ENCODE data around the gene YES1. TPM values are rescaled to one million over a fixed set of nuclear protein-coding genes. Genes with fewer than 3 reads are reported as not detected.
"Not testable (repeated sequence)": the region's sequence is repeated elsewhere in the genome, so short reads cannot be mapped to it uniquely, and the experiment has no call there.

The YES1 gene
- polyA plus RNA-seq, 4 donors, result 57.8 to 85.7 (median 68.2) TPM

- no peak for DNase-seq (ENCODE audit: low read depth in 4 of 4, low spot score in 3 of 4)
Observed at GRCh38 chr18:825891-826585, 14.0 kb upstream of the YES1 start.

GRCh38 chr18:824179-824578 is 12.1 kb upstream of the YES1 start:
- DNase-seq (ENCODE audit: low read depth in 4 of 4, low spot score in 3 of 4), result no peak

DNA sequence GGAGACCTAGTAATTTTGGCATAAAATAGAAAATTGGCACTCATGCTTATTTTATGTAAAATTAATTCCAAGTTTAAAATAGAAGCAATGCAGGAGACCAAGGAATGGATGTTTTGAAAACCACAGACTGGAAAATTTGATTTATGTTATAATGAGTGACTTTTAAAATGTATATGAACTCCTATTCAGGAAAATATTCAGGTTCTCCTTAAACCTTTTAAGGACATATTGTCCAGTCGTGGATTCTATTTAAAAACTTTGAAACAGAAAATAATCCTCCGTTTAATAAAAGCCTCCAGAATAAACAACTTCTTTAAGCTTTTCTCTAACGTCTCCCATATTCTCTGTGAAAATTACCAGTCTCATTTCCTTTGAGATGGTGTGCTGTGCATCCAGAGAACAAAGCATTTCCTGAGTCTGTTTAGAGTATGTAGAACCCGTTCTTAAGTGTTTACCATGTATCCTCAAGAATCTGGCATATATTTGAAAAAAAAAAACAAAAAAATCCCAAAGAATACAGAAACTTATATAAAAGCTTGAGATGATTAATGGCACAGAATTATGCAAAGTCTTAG is 8.6 kb upstream of the YES1 start:
- DNase-seq (ENCODE audit: low read depth in 4 of 4, low spot score in 3 of 4), result no peak

DNA sequence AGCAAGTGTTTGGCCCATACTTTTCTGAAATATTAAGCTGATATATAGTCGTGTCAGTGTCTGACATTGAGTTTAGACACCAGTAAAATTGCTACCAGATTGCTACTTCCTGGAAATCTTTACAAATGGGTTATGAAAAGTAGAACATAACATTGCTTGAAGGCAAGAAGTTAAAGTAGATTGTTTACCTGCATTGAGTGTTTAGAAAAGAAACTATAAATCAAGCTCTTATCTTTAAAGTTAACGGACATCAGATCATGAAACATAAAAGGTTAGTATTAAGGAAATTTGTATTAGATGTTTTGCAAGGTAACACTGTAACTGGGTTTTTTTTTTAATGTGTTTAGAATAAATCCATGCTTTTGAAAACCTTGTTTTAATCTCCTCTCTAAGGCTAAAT is 4.8 kb upstream of the YES1 start:
- no peak for DNase-seq (ENCODE audit: low read depth in 4 of 4, low spot score in 3 of 4)

DNA sequence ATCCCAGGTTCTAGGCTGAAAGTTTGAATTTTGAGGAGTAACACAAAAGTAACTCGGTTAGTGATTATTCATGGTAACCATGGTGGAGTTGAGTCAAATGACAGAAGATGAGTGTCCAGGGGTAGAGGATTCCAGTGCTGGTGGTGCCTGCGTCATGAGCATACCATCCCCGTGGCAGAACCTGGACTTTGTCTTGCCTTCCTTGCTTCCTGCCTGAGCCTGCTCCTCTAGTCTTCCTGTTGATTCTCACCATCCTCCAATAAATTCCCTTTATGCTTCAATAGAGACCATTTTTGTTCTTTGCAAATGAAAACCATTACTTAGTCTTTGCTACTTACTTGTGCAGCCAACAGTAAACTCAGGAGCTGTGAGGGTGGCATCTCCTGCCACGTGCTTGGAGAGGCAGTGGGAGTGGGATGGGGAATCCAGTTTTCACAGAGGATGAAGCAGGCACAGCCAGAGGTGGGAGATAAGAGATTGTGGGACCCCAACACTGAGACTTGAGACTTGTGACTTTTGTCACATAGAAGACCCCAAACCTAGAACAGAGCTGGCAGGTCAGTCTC is 4.1 kb upstream of the YES1 start:
- no peak for DNase-seq (ENCODE audit: low read depth in 4 of 4, low spot score in 3 of 4)

GRCh38 chr18:815353-815752 is 3.3 kb upstream of the YES1 start:
- DNase-seq (ENCODE audit: low read depth in 4 of 4, low spot score in 3 of 4), result no peak

- no peak for DNase-seq (ENCODE audit: low read depth in 4 of 4, low spot score in 3 of 4)
Observed at GRCh38 chr18:814300-815084, 2.5 kb upstream of the YES1 start.

DNA sequence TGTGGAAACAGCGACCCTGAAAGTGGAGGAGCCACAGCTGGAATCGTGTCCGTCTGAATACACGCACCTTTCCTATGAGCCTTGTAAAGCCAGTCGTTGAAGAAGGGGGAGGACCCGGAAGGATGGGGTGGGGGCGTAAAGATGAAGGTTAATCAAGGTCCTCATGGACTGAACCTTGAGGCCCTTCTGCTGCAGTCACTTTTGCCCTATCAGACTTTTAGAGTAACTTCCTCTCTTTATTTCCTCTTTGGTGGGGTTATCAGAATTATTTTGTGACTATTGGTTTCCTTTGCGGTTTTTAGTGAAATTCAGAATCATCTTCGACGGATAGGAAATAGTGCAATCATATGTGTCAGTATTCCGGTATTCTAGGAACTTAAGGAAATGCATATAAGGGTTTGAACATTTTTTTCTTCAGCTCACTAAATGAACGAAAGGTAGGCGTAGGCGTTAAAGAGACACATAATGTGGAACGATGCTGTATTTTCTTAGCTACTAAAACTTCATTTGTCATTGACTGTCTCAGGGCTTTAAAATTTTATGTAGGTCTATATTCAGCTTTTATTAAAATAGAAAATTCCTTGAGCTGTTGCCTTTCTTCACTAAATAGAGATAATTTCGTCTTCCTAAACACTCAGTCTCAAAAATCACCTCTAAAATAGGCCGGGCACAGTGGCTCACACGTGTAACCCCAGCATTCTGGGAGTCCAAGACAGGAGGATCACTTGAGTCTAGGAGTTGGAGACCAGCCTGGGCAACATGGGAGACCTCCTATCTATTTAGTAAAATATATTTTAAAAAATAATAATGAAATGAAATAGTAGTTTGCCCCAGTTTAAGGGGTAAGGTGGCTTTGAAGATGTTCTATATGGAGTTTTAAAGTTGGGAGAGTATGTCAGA is 1.4 kb upstream of the YES1 start:
- no peak for DNase-seq (ENCODE audit: low read depth in 4 of 4, low spot score in 3 of 4)

DNA sequence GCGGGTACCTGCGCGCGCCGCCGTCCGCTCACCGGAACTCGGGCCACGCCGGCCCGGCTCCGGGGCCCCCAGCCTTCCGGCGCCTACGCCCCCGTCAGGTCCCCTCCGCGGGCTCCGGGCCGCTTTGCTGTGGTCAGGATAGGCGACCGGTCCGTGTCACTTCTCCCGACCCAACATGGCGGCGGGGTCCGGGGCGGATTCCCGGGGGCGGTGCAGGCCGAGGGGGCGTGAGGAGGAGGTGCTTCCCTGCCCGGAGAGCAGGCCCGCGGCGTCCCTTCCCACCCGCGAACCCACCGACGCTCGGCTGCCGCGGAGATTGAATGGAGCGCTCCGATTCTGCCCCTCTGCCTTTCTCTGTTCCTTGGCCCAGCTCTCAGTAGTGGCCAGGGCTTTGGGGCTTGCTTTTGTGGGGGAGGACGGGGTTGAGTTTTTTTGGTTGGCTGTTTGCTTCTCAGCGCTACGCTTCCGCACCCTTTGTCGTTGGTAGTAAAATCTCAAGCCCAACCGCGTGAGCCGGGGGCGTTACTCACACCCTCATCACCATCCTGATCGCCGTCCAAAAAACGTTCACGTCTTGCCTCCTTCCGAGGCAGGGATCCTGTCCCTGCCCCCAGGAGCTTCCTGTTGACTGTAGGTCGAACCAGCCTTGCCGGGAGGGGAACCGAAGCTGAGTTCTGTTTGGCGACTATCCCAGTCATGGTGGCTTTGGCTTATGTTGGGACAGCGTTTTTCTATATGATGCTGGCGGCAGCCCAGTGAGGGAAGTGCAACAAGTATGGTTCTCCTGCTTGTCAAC is 532 bp upstream of the YES1 start:
- peak; percentile 68 to 72 (median 68) for DNase-seq (ENCODE audit: low read depth in 4 of 4, low spot score in 3 of 4)

- peak in 2 of 4 donors; percentile 17 to 36 for DNase-seq (ENCODE audit: low read depth in 4 of 4, low spot score in 3 of 4)
Observed at GRCh38 chr18:811182-811891, 705 bp downstream of the YES1 start.

DNA sequence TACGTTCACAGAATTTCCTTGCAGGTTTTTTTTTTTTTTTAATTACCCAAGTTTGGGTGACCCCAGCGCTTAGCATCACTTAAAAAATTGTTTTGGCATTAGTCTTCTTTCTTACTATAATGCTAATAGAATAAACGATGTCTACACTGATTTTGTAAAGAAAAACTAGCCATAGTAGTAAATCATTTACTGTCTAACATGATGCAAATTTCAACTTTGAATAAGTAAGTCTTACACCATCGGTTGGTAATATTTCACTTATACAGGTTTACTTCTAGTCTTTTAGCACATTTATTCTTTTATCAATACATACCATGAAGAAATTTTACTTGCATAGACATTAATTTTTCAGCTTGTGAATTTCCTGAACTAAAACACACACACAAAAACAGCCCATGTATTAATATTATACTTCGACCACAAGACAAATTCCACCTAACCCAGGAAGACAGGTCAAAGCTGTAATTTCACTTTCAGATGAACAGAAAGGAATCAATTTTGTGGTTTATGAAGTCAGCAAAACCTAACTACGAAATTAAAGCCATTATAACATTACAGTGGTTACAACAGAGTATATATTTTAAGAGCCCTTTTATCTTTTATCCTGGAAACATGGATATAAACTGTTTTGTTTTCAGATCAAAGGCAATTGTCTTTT is 1.9 kb downstream of the YES1 start:
- no peak for DNase-seq (ENCODE audit: low read depth in 4 of 4, low spot score in 3 of 4)

- DNase-seq (ENCODE audit: low read depth in 4 of 4, low spot score in 3 of 4), result not testable (repeated sequence)
Observed at GRCh38 chr18:809228-809627, 2.8 kb downstream of the YES1 start.

- DNase-seq (ENCODE audit: low read depth in 4 of 4, low spot score in 3 of 4), result no peak
Observed at GRCh38 chr18:808502-808901, 3.5 kb downstream of the YES1 start.

GRCh38 chr18:808086-808485 is 4.0 kb downstream of the YES1 start:
- DNase-seq (ENCODE audit: low read depth in 4 of 4, low spot score in 3 of 4), result no peak

- no peak for DNase-seq (ENCODE audit: low read depth in 4 of 4, low spot score in 3 of 4)
Observed at GRCh38 chr18:805755-806110, 6.3 kb downstream of the YES1 start.

GRCh38 chr18:805008-805754 is 6.9 kb downstream of the YES1 start:
- no peak for DNase-seq (ENCODE audit: low read depth in 4 of 4, low spot score in 3 of 4)

DNA sequence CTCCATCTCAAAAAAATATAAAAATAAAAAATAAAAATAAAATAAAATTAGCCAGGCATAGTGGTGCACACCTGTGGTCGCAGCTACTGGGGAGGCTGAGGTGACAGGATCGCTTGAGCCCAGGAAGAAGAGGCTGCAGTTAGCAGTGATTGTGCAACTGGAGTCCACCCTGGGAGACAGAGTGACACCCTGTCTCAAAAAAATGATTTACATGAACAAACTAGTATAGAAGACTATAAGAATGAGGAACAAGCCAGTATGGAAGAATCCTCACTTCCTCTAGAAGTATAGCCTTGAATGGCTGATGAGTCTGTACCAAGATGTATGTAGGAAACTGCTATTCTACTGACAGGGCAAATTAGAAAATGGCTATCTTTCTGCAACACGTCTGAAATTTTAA is 10.9 kb downstream of the YES1 start:
- no peak for DNase-seq (ENCODE audit: low read depth in 4 of 4, low spot score in 3 of 4)

DNA sequence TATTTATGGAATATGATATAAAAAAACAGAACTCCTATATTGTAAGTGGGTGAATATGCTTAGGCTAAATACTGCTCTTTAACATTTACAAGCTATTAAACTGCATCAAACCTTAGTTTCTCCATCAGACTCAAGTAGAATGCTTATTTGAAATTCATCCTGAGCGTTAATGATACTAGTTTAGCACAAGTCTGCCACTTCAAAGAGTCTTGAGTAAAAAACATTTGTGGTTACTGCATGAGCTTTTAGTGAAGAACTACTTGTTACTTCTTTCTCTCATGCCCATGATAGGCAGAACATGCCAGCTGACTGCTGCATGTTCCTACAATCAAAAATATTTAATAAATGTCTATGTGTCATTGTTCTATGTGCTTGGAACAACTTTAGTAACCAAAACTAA is 12.1 kb downstream of the YES1 start:
- no peak for DNase-seq (ENCODE audit: low read depth in 4 of 4, low spot score in 3 of 4)
